ENCODE data around the gene NPSR1.
"Not testable (repeated sequence)": the region's sequence is repeated elsewhere in the genome, so short reads cannot be mapped to it uniquely, and the experiment has no call there.

Gene NPSR1

DNA sequence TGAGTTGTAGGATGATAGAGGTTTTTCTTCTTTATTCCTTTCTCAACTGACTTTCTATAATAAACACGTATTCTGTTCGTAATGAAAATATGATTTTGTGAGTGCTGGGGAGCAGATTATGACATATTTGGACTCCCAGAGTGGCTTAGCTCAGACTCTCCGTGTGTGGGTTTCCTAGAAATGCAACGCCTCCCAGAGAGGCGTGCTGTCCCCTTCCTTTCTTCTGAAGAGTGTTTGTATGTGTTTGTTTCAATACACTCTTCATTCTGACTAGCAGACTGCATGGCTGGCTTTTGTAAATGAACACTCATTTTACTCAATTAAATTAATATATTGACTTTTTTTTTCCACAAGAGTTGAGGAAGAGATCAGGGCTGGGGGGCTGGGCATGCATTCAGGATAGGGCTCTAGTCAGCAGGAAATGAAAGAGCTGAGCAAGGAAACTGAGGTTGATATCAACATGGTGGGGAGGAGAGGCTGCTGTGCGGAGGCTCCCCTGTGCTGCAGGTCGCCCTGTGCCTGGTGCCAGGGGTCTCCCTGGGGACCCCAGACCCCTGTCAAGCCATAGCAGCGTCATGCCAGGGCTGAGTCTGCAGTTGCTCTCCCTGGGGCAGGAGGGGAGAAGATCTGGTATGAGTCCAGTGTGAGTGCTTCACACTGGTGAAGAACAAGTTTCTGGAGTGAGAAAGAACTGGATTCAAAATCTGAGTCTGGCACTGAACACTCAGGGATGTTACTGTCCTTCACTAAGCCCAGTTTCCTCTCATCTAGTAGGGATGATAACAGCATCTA lies 221.1 kb downstream of the NPSR1 start:
- not testable (repeated sequence) for H3K36me3 ChIP-seq (ENCODE audit: insufficient read depth, low read length); H3K4me1 ChIP-seq (ENCODE audit: insufficient read depth, low read length); H3K27me3 ChIP-seq (ENCODE audit: insufficient read depth, low read length); H3K4me3 ChIP-seq (ENCODE audit: low read length); H3K27ac ChIP-seq (ENCODE audit: low read depth, low read length); H3K9ac ChIP-seq (ENCODE audit: low read depth, low read length)
- WGBS: 95% methylated on average over 8 of the region's 8 CpGs
- peaks cover 13% of the 10 kb centered on the region for H3K9me3 ChIP-seq (ENCODE audit: insufficient read depth, low read depth, low read length)

DNA sequence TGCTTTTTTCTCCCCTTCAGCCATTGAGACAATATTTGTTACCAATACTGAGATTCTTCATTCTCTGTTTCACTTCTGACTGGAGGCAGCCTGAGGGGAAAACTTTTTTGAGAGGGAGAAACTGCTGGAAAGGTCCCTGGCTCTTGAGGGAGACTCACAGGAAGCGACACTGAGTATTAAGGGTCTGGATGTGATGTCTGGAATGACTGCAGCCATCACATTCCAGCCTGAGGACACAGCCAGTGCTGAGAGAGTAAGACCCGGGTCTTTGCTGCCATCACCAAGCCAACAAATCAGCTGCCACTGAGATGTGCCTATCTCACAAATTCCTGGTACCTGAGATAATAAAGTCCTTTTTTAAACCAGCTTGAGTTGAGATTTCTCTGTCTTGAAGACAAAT lies 221.9 kb downstream of the NPSR1 start:
- H3K4me1 ChIP-seq (ENCODE audit: insufficient read depth, low read length): peaks cover 9% of the 10 kb centered on the region; the same call in 1 of the 2 replicates
- H3K36me3 ChIP-seq (ENCODE audit: insufficient read depth, low read length): no peaks in the 10 kb centered on the region
- H3K27ac ChIP-seq (ENCODE audit: low read depth, low read length): peak overlapping the region; percentile 10; the same call in 1 of the 2 replicates
- H3K9me3 ChIP-seq (ENCODE audit: insufficient read depth, low read depth, low read length): peaks cover 19% of the 10 kb centered on the region
- H3K4me3 ChIP-seq (ENCODE audit: low read length): no peak overlapping the region
- H3K9ac ChIP-seq (ENCODE audit: low read depth, low read length): no peak overlapping the region
- WGBS: 88% methylated on average over 2 of the region's 2 CpGs
- H3K27me3 ChIP-seq (ENCODE audit: insufficient read depth, low read length): no peaks in the 10 kb centered on the region

DNA sequence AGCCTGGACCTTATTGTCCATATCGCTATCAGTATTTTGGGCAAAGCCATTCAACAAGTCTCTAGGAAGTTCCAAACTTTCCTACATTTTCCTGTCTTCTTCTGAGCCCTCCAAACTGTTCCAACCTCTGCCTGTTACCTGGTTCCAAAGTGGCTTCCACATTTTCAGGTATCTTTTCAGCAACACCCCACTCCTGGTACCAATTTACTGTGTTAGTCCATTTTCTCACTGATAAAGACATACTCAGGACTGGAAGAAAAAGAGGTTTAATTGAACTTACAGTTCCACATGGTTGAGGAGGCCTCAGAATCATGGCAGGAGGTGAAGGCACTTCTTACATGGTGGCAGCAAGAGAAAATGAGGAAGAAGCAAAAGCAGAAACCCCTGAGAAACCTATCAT lies 225.8 kb downstream of the NPSR1 start:
- whole genome bisulfite sequencing: 95% methylated on average over 1 of the region's 1 CpG
- not testable (repeated sequence) for H3K4me3 ChIP-seq (ENCODE audit: low read length); H3K4me1 ChIP-seq (ENCODE audit: insufficient read depth, low read length); H3K27me3 ChIP-seq (ENCODE audit: insufficient read depth, low read length); H3K27ac ChIP-seq (ENCODE audit: low read depth, low read length); H3K9ac ChIP-seq (ENCODE audit: low read depth, low read length); H3K36me3 ChIP-seq (ENCODE audit: insufficient read depth, low read length)
- H3K9me3 ChIP-seq (ENCODE audit: insufficient read depth, low read depth, low read length): peaks cover 23% of the 10 kb centered on the region

DNA sequence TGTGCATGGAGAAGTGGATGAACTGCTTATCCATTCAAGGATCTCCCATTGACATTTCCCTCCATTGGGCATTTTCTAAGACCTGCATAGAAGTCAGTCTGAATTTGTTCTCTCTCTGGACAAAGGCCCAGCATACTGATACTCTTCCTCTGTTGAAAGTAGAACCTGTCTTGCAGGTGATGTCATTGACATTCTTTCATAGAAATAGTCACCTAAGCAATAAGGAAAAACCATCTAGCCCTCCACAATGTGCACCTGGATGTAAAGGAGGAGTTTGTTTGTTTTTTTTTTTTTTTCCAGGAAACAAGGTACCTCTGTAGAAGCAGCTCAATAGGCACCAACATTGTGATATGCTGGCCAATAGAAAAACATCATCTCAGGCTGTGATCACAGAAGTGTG lies 228.8 kb downstream of the NPSR1 start:
- Histone ChIP-seq H3K27ac (ENCODE audit: low read depth, low read length) (no peak overlapping the region), H3K9ac (ENCODE audit: low read depth, low read length) (no peak overlapping the region), H3K36me3 (ENCODE audit: insufficient read depth, low read length) (no peaks in the 10 kb centered on the region), H3K4me3 (ENCODE audit: low read length) (no peak overlapping the region), H3K4me1 (ENCODE audit: insufficient read depth, low read length) (no peaks in the 10 kb centered on the region), H3K9me3 (ENCODE audit: insufficient read depth, low read depth, low read length) (peaks cover 23% of the 10 kb centered on the region), H3K27me3 (ENCODE audit: insufficient read depth, low read length) (no peaks in the 10 kb centered on the region)

DNA sequence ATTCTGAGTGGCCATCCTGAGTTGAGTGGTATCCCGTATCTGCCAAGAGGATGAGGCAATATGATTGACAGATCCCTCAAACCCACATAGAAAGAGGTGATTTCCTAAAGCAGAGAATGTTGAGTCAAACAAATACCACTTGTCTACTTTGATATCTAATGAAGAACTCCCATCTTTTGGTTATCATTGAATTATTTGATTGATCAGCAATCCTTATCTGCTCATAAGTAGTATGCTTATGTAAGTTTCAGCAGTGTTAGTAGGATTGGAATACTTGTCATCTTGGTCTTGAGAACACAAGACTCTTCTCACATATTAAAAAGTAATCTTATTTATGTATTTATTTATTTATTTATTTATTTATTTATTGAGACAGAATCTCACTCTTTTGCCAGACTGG lies 231.9 kb downstream of the NPSR1 start:
- Histone ChIP-seq H3K4me3 (ENCODE audit: low read length) (no peak overlapping the region), H3K4me1 (ENCODE audit: insufficient read depth, low read length) (no peaks in the 10 kb centered on the region), H3K9me3 (ENCODE audit: insufficient read depth, low read depth, low read length) (peaks cover 12% of the 10 kb centered on the region), H3K36me3 (ENCODE audit: insufficient read depth, low read length) (no peaks in the 10 kb centered on the region), H3K27me3 (ENCODE audit: insufficient read depth, low read length) (no peaks in the 10 kb centered on the region), H3K27ac (ENCODE audit: low read depth, low read length) (no peak overlapping the region), H3K9ac (ENCODE audit: low read depth, low read length) (no peak overlapping the region)
- WGBS: 83% methylated on average over 1 of the region's 1 CpG

DNA sequence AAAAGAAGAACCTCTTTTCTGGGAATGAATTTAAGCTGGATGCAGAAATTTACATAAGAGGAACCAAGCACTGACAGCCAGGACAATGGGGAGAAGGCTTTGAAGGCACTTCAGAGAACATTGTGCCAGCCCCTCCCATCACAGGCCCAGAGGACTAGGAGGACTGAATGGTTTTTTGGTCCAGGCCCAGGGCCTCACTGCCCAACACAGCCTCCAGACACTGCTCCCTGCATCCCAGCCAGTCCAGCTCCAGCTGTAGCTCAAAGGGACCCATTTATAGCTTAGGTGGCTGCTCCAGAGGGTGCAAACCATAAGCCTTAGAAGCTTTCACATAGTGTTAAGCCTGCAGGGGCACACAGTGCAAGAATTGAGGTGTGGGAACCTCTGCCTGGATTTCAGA lies 237.2 kb downstream of the NPSR1 start:
- Histone ChIP-seq H3K9me3 (ENCODE audit: insufficient read depth, low read depth, low read length) (peaks cover 23% of the 10 kb centered on the region), H3K36me3 (ENCODE audit: insufficient read depth, low read length) (no peaks in the 10 kb centered on the region), H3K4me3 (ENCODE audit: low read length) (no peak overlapping the region)

More for the DNA sequence above, 237.2 kb downstream of the NPSR1 start:
- Histone ChIP-seq H3K4me1 (ENCODE audit: insufficient read depth, low read length) (no peaks in the 10 kb centered on the region), H3K27me3 (ENCODE audit: insufficient read depth, low read length) (no peaks in the 10 kb centered on the region), H3K9ac (ENCODE audit: low read depth, low read length) (no peak overlapping the region), H3K27ac (ENCODE audit: low read depth, low read length) (no peak overlapping the region)

Data from HUES64 (cell line).